ENCODE measurements around the gene PHTF2.
"Not testable (repeated sequence)": the region's sequence is repeated elsewhere in the genome, so short reads cannot be mapped to it uniquely, and the experiment has no call there.

Gene PHTF2

DNA sequence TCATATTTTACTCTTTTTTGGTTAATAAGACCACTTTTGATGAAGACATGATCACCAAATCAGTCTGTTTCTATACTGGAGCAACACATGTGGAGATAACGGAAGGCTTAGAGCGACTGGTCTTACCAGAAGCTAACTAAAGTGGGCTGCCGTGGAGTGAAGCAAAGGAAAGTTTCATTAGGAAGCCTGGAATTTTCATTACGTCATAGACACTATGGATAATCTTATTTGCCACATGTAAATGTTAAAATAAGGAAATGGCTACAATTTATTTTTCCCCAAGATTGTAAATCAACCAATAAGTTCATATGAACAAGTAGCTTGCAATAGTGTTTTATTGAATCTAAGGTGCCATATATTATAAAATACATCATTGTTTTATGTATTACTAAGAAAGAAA, 185.4 kb downstream of the PHTF2 start:
- H3K9ac ChIP-seq (ENCODE audit: low read length), result no peak overlapping the region
- no peak overlapping the region for H3K4me3 ChIP-seq (ENCODE audit: low read length)
- no peaks in the 10 kb centered on the region for H3K36me3 ChIP-seq (ENCODE audit: control insufficient read depth, low read depth, low read length)
- no peak overlapping the region for H3K27ac ChIP-seq (ENCODE audit: low read length)
- no peaks in the 10 kb centered on the region for H3K4me1 ChIP-seq (ENCODE audit: control insufficient read depth, low read depth, low read length)
- H3K27me3 ChIP-seq (ENCODE audit: control insufficient read depth, insufficient read depth, low read length), result no peaks in the 10 kb centered on the region
- no peaks in the 10 kb centered on the region for H3K9me3 ChIP-seq (ENCODE audit: control insufficient read depth, low read depth, low read length)

GRCh38 chr7:77985232-77985973, 186.8 kb downstream of the PHTF2 start:
- H3K9ac ChIP-seq (ENCODE audit: low read length), result no peak overlapping the region

DNA sequence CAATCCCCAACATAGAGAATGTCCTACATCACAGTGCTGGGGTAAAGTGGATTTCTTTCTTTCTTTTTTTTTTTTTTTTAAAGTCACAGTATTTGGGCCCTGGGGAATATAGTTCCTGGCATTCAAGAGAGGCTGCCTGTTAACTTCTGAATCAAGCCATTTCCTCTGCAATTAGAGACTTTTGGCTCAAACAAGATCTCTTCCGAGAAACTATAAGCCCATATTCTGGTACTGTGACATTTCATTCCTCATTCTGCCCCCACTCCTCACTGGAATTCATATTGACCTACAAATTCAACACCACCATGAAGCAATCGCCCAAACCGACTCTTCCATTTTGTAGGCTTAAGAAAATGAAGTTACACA, 187.4 kb downstream of the PHTF2 start:
- Histone ChIP-seq H3K9ac (ENCODE audit: low read length) (no peak overlapping the region), H3K9me3 (ENCODE audit: control insufficient read depth, low read depth, low read length) (no peaks in the 10 kb centered on the region), H3K4me1 (ENCODE audit: control insufficient read depth, low read depth, low read length) (no peaks in the 10 kb centered on the region), H3K27me3 (ENCODE audit: control insufficient read depth, insufficient read depth, low read length) (no peaks in the 10 kb centered on the region), H3K4me3 (ENCODE audit: low read length) (no peak overlapping the region), H3K36me3 (ENCODE audit: control insufficient read depth, low read depth, low read length) (no peaks in the 10 kb centered on the region), H3K27ac (ENCODE audit: low read length) (no peak overlapping the region)

More at GRCh38 chr7:77985232-77985973, 186.8 kb downstream of the PHTF2 start:
- H3K27ac ChIP-seq (ENCODE audit: low read length), result no peak overlapping the region
- no peaks in the 10 kb centered on the region for H3K4me1 ChIP-seq (ENCODE audit: control insufficient read depth, low read depth, low read length)
- no peaks in the 10 kb centered on the region for H3K36me3 ChIP-seq (ENCODE audit: control insufficient read depth, low read depth, low read length)
- H3K9me3 ChIP-seq (ENCODE audit: control insufficient read depth, low read depth, low read length), result no peaks in the 10 kb centered on the region
- no peaks in the 10 kb centered on the region for H3K27me3 ChIP-seq (ENCODE audit: control insufficient read depth, insufficient read depth, low read length)
- H3K4me3 ChIP-seq (ENCODE audit: low read length), result no peak overlapping the region

DNA sequence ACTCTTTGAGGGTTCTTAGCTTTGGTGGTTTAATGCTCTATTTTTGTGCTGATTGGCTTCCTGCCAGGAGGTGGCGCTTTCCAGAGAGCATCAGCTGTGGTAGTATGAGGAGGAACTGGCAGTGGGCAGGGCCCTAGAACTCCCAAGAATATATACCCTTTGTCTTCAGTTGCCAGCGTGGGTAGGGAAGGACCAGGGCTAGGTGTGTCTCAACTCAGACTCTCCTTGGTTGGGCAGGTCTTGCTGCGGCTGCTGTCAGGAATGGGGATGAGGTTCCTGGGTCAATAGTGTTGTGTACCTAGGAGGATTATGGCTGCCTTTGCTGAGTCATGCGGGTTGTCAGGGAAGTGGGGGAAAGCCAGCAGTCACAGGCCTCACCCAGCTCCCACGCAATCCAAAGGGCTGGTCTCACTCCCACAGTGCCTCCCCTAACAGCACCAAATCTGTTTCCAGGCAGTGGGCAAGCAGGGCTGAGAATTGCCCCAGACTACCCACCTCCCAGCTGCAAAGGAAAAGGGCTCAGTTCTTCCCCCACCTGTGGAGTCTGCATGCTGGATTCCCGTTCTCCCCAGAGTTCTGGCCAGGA, 191.5 kb downstream of the PHTF2 start:
- Histone ChIP-seq H3K27ac (ENCODE audit: low read length) (no peak overlapping the region), H3K9me3 (ENCODE audit: control insufficient read depth, low read depth, low read length) (no peaks in the 10 kb centered on the region), H3K4me1 (ENCODE audit: control insufficient read depth, low read depth, low read length) (no peaks in the 10 kb centered on the region), H3K9ac (ENCODE audit: low read length) (no peak overlapping the region), H3K4me3 (ENCODE audit: low read length) (no peak overlapping the region), H3K27me3 (ENCODE audit: control insufficient read depth, insufficient read depth, low read length) (no peaks in the 10 kb centered on the region), H3K36me3 (ENCODE audit: control insufficient read depth, low read depth, low read length) (no peaks in the 10 kb centered on the region)

- no peaks in the 10 kb centered on the region for H3K36me3 ChIP-seq (ENCODE audit: control insufficient read depth, low read depth, low read length)
- no peaks in the 10 kb centered on the region for H3K27me3 ChIP-seq (ENCODE audit: control insufficient read depth, insufficient read depth, low read length)
- H3K4me3 ChIP-seq (ENCODE audit: low read length), result no peak overlapping the region
- H3K9ac ChIP-seq (ENCODE audit: low read length), result no peak overlapping the region
- no peaks in the 10 kb centered on the region for H3K9me3 ChIP-seq (ENCODE audit: control insufficient read depth, low read depth, low read length)
- H3K27ac ChIP-seq (ENCODE audit: low read length), result no peak overlapping the region
- no peaks in the 10 kb centered on the region for H3K4me1 ChIP-seq (ENCODE audit: control insufficient read depth, low read depth, low read length)
These were observed 193.1 kb downstream of the PHTF2 start for GRCh38 chr7:77991656-77992055.

DNA sequence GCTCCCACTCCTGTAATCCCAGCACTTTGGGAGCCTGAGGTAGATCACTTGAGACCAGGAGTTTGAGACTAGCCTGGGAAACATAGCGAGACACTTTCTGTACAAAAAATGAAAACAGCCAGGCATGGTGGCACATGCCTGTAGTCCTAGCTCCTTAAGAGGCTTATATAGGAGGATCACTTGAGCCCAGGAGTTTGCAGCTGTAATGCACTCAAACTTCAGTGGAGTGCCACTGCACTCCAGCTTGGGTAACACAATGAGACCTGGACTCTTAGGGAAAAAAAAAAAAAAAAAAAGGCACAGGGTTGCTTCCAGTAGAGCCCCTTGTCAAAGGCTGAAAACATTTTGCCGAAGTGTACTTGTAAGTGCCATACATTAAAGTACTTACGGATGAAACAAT, 195.3 kb downstream of the PHTF2 start:
- Histone ChIP-seq H3K27me3 (ENCODE audit: control insufficient read depth, insufficient read depth, low read length) (no peaks in the 10 kb centered on the region), H3K36me3 (ENCODE audit: control insufficient read depth, low read depth, low read length) (no peaks in the 10 kb centered on the region), H3K9ac (ENCODE audit: low read length) (no peak overlapping the region), H3K9me3 (ENCODE audit: control insufficient read depth, low read depth, low read length) (no peaks in the 10 kb centered on the region), H3K27ac (ENCODE audit: low read length) (no peak overlapping the region), H3K4me1 (ENCODE audit: control insufficient read depth, low read depth, low read length) (no peaks in the 10 kb centered on the region), H3K4me3 (ENCODE audit: low read length) (no peak overlapping the region)

GRCh38 chr7:77995717-77996116, 197.1 kb downstream of the PHTF2 start:
- no peaks in the 10 kb centered on the region for H3K9me3 ChIP-seq (ENCODE audit: control insufficient read depth, low read depth, low read length)
- H3K4me3 ChIP-seq (ENCODE audit: low read length), result no peak overlapping the region
- H3K27ac ChIP-seq (ENCODE audit: low read length), result no peak overlapping the region
- no peaks in the 10 kb centered on the region for H3K36me3 ChIP-seq (ENCODE audit: control insufficient read depth, low read depth, low read length)
- H3K27me3 ChIP-seq (ENCODE audit: control insufficient read depth, insufficient read depth, low read length), result no peaks in the 10 kb centered on the region
- H3K4me1 ChIP-seq (ENCODE audit: control insufficient read depth, low read depth, low read length), result no peaks in the 10 kb centered on the region
- H3K9ac ChIP-seq (ENCODE audit: low read length), result no peak overlapping the region

DNA sequence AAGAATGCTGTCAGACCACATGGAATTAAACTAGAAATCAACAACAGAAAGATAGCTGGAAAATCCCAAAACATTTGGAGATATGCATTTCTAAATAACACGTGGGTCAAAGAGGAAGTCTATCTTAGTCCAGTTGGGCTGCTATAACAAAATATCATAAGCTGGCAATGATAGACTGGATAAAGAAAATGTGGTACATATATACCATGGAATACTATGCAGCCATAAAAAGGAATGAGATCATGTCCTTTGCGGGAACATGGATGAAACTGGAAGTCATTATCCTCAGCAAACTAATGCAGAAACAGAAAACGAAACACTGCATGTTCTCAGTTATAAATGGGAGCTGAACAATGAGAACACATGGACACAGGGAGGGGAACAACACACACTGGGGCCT, 200.6 kb downstream of the PHTF2 start:
- H3K27me3 ChIP-seq (ENCODE audit: control insufficient read depth, insufficient read depth, low read length); H3K9me3 ChIP-seq (ENCODE audit: control insufficient read depth, low read depth, low read length); H3K27ac ChIP-seq (ENCODE audit: low read length); H3K9ac ChIP-seq (ENCODE audit: low read length); H3K4me3 ChIP-seq (ENCODE audit: low read length); H3K36me3 ChIP-seq (ENCODE audit: control insufficient read depth, low read depth, low read length); H3K4me1 ChIP-seq (ENCODE audit: control insufficient read depth, low read depth, low read length): not testable (repeated sequence)

- no peak overlapping the region for H3K27ac ChIP-seq (ENCODE audit: low read length)
- H3K36me3 ChIP-seq (ENCODE audit: control insufficient read depth, low read depth, low read length), result no peaks in the 10 kb centered on the region
- no peaks in the 10 kb centered on the region for H3K4me1 ChIP-seq (ENCODE audit: control insufficient read depth, low read depth, low read length)
- no peak overlapping the region for H3K9ac ChIP-seq (ENCODE audit: low read length)
- H3K4me3 ChIP-seq (ENCODE audit: low read length), result no peak overlapping the region
- no peaks in the 10 kb centered on the region for H3K9me3 ChIP-seq (ENCODE audit: control insufficient read depth, low read depth, low read length)
- no peaks in the 10 kb centered on the region for H3K27me3 ChIP-seq (ENCODE audit: control insufficient read depth, insufficient read depth, low read length)
These were observed 203.4 kb downstream of the PHTF2 start for GRCh38 chr7:78002021-78002420.

DNA sequence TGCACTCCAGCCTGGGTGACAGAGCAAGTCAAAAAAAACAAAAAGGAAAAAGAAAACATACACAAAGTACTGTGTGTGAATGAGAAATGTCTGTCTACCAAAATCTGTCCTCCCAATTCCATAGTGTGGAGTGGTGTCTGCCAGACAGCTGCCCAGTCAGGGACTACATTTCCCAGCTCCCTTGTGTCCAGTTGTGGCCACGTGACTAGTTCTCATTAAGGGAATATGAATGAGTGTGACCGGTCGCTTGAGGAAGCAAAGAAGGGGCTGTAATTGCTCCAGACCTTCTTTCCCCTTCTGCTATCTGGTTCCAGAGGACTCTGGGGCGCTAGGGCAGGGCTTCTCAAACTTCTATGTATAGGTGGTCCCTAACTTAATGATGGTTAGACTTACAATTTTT, 204.1 kb downstream of the PHTF2 start:
- Histone ChIP-seq H3K9ac (ENCODE audit: low read length) (no peak overlapping the region), H3K27me3 (ENCODE audit: control insufficient read depth, insufficient read depth, low read length) (no peaks in the 10 kb centered on the region), H3K4me1 (ENCODE audit: control insufficient read depth, low read depth, low read length) (no peaks in the 10 kb centered on the region), H3K9me3 (ENCODE audit: control insufficient read depth, low read depth, low read length) (no peaks in the 10 kb centered on the region), H3K27ac (ENCODE audit: low read length) (no peak overlapping the region), H3K36me3 (ENCODE audit: control insufficient read depth, low read depth, low read length) (no peaks in the 10 kb centered on the region), H3K4me3 (ENCODE audit: low read length) (no peak overlapping the region)

GRCh38 chr7:78006063-78006755, 207.6 kb downstream of the PHTF2 start:
- Histone ChIP-seq H3K36me3 (ENCODE audit: control insufficient read depth, low read depth, low read length) (no peaks in the 10 kb centered on the region), H3K9me3 (ENCODE audit: control insufficient read depth, low read depth, low read length) (no peaks in the 10 kb centered on the region), H3K27me3 (ENCODE audit: control insufficient read depth, insufficient read depth, low read length) (no peaks in the 10 kb centered on the region), H3K4me3 (ENCODE audit: low read length) (no peak overlapping the region), H3K9ac (ENCODE audit: low read length) (no peak overlapping the region), H3K4me1 (ENCODE audit: control insufficient read depth, low read depth, low read length) (no peaks in the 10 kb centered on the region), H3K27ac (ENCODE audit: low read length) (no peak overlapping the region)
